Upper lobe of right lung (tissue), 1 donor: Measurements from ENCODE around the gene RIPK3. TPM values are rescaled to one million over a fixed set of nuclear protein-coding genes. Genes with fewer than 3 reads are reported as not detected.

Source experiments
- ATAC-seq: fragments of 200-7000 bp; cut with Tn5 transposase; one replicate; pipeline ENCODE4 v1.9.1; 2020; ENCODE audit warnings: mild to moderate bottlenecking, moderate library complexity
- DNase-seq: peaks from one replicate; pipeline ENCODE4 v3.0.0-alpha.2; 2020
- H3K27ac ChIP-seq: fragments of 200-600 bp; one replicate; pipeline ENCODE4 v1.8.0; 2022
- H3K27me3 ChIP-seq: fragments of 200-600 bp; one replicate; pipeline ENCODE4 v1.8.0; 2022; ENCODE audit warnings: mild to moderate bottlenecking
- H3K36me3 ChIP-seq: fragments of 200-600 bp; one replicate; pipeline ENCODE4 v1.8.0; 2022
- H3K4me1 ChIP-seq: fragments of 200-600 bp; one replicate; pipeline ENCODE4 v1.8.0; 2022
- H3K4me3 ChIP-seq: fragments of 200-600 bp; one replicate; pipeline ENCODE4 v1.8.0; 2022; ENCODE audit warnings: mild to moderate bottlenecking
- H3K9me3 ChIP-seq: fragments of 200-600 bp; one replicate; pipeline ENCODE4 v1.8.0; 2022
- CTCF ChIP-seq: fragments of 200-600 bp; IDR thresholded peaks from one replicate; pipeline ENCODE4 v1.8.0; 2022; ENCODE audit warnings: antibody characterized with exemption
- intact Hi-C: fragments of 100-400 bp; cut with DNase I; formaldehyde crosslinking; loops from one replicate; pipeline ENCODE4 v1.11.0; 2022
- total RNA-seq: library from RNA; stranded (reverse); fragmentation: NEBNext Ultra II Directional; extraction: Animal tissue kit (Norgen Biotek cat#: 25700); gene quantifications from one replicate; pipeline ENCODE4 v1.2.1, GENCODE V29; 2021
- donor health status: DM: no; HTN: yes; CAD: no; lungs with severe emphysema.

The RIPK3 gene
- total RNA-seq, 1 donor from 2014 or later, result 23.4 TPM

DNA sequence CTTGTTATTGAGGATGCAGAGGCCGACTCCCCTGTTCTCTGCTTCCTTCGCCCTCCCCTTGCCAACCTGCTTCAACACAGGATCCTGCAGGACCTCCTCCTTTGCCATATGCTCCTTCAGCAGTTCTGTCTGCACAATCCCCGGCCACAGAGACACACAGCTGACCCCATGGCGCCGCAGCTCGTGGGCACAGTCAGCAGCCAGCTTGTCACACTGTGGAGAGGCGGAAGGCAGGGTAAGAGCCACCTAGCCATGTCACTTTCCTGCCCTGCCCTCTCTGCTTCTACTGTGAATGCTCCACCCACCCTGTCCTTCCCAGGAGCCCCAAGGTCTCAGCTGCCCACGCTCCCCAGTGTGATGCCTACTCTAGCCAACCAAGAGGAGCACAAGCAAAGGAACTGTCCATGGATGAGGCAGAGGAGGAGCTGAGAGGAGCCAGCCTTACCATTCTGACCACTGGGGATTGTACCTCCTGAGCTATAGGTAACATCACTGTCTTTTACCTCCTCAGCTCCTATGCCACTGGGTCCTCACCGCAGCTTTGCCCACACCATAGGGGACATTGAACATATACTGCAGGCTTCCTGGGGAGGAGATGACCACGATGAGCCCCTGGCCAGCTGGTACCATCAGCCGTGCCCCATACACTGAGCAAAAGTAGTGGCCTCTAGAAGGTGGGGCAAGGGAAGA lies 47.5 kb downstream of the RIPK3 start:
- Histone ChIP-seq H3K4me1 (peaks cover 9% of the 10 kb centered on the region), H3K36me3 (peaks cover 66% of the 10 kb centered on the region), H3K27ac (no peak overlapping the region), H3K9me3 (no peaks in the 10 kb centered on the region), H3K4me3 (no peak overlapping the region), H3K27me3 (no peaks in the 10 kb centered on the region)
- no peak for TF ChIP-seq CTCF
- no peak for ATAC-seq
- DNase-seq, result no peak
- intact Hi-C loops, result no loop called here

- DNase-seq (no peak), ATAC-seq (no peak)
- no peaks in the 10 kb centered on the region for H3K9me3 ChIP-seq
- no peaks in the 10 kb centered on the region for H3K27me3 ChIP-seq
- no peak overlapping the region for H3K4me3 ChIP-seq
- TF ChIP-seq CTCF, result no peak
- H3K4me1 ChIP-seq, result peaks cover 2% of the 10 kb centered on the region
- intact Hi-C loops, result no loop called here
- H3K27ac ChIP-seq, result no peak overlapping the region
- H3K36me3 ChIP-seq, result peaks cover 66% of the 10 kb centered on the region
These were observed 48.2 kb downstream of the RIPK3 start for GRCh38 chr14:24291446-24292117.

DNA sequence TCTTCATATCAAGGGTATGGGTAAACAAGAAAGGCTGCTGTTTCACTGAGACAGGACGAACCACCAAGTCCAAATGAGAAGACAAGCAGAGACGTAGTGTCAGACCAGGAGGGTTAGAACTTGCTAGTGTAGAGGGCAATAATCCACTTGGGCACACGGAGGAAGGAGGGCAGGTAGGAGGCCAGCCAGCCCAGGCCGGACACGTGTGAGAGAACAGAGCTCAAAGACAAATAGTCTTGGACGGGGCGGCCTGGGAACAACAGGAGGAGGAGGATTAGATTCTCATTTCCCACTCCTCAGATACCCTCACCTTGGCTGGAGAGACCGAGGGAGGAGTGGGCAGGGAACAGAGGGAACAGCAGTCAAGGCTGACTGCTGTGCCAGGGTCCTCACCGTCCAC lies 49.0 kb downstream of the RIPK3 start:
- Histone ChIP-seq H3K9me3 (no peaks in the 10 kb centered on the region), H3K4me3 (no peak overlapping the region), H3K4me1 (no peaks in the 10 kb centered on the region), H3K27ac (no peak overlapping the region), H3K27me3 (no peaks in the 10 kb centered on the region), H3K36me3 (peaks cover 60% of the 10 kb centered on the region)
- intact Hi-C loops, result no loop called here
- ATAC-seq, result no peak
- DNase-seq, result no peak
- TF ChIP-seq CTCF, result no peak

DNA sequence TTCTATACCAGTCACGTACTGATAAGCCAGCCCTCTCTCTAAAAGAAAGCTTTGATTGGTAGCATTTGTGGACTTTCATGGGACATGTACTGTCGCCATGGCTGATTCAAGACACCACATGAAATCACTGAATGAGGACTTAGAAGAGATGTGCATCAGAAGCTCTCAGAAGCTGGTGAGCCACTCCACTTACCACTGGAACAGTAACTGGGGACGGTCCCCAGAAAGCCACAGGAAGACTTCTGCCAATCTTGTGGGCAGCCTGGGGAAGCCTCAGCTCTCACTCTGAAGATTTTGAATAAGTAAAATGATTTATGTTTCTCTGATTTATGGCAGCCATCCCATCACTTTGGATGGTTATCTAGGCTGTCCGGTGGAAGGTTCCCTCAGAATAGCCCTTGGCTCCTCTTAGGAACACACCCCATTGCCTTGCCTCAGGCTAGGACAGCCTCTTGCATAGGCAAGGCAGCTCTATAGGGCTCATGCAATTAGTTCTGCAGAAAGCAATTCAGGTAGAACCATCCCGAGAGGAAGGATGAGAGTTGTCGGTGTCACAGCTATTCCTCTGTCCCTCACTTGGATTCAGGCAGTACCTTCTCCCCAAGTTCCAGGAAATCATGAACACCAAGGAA lies 50.0 kb downstream of the RIPK3 start:
- Histone ChIP-seq H3K27ac (no peak overlapping the region), H3K27me3 (no peaks in the 10 kb centered on the region), H3K9me3 (no peaks in the 10 kb centered on the region), H3K36me3 (peaks cover 50% of the 10 kb centered on the region), H3K4me3 (no peak overlapping the region), H3K4me1 (no peaks in the 10 kb centered on the region)
- DNase-seq (no peak), ATAC-seq (no peak)
- intact Hi-C loops, result no loop called here
- TF ChIP-seq CTCF, result no peak

GRCh38 chr14:24286996-24287395 lies 52.8 kb downstream of the RIPK3 start:
- Histone ChIP-seq H3K36me3 (peaks cover 29% of the 10 kb centered on the region), H3K4me1 (no peaks in the 10 kb centered on the region), H3K27me3 (no peaks in the 10 kb centered on the region), H3K27ac (no peak overlapping the region), H3K9me3 (no peaks in the 10 kb centered on the region), H3K4me3 (no peak overlapping the region)
- intact Hi-C loops, result no loop called here
- TF ChIP-seq CTCF, result no peak
- DNase-seq (no peak), ATAC-seq (no peak)

Other genes starting within 250 kb of the RIPK3 start
- 39.9 TPM for gene PCK2, start 245.7 kb downstream of the RIPK3 start, total RNA-seq
- gene DCAF11, start 225.2 kb downstream of the RIPK3 start, total RNA-seq, result 57.8 TPM
- gene NRL, start 225.0 kb downstream of the RIPK3 start, total RNA-seq, result 2.8 TPM
- 1.1 TPM for gene FITM1, start 209.3 kb downstream of the RIPK3 start, total RNA-seq
- 171 TPM for gene PSME1, start 203.8 kb downstream of the RIPK3 start, total RNA-seq
- gene EMC9, start 198.4 kb downstream of the RIPK3 start, total RNA-seq, result 10.5 TPM
- gene PSME2, start 193.4 kb downstream of the RIPK3 start, total RNA-seq, result 138 TPM
- 52.3 TPM for gene RNF31, start 192.5 kb downstream of the RIPK3 start, total RNA-seq
- 123 TPM for gene IRF9, start 178.7 kb downstream of the RIPK3 start, total RNA-seq
- gene REC8, start 167.9 kb downstream of the RIPK3 start, total RNA-seq, result 18.5 TPM
- gene IPO4, start 151.2 kb downstream of the RIPK3 start, total RNA-seq, result 25.1 TPM
- 52.0 TPM for gene TM9SF1, start 144.6 kb downstream of the RIPK3 start, total RNA-seq
- gene TSSK4, start 134.3 kb downstream of the RIPK3 start, total RNA-seq, result not detected
- gene CHMP4A, start 126.5 kb downstream of the RIPK3 start, total RNA-seq, result 48.0 TPM
- gene MDP1, start 123.9 kb downstream of the RIPK3 start, total RNA-seq, result 17.8 TPM
- 142 TPM for gene NEDD8, start 107.6 kb downstream of the RIPK3 start, total RNA-seq
- gene GMPR2, start 107.1 kb downstream of the RIPK3 start, total RNA-seq, result 73.2 TPM
- gene TINF2, start 97.4 kb downstream of the RIPK3 start, total RNA-seq, result 92.3 TPM
- 12.3 TPM for gene TGM1, start 76.8 kb downstream of the RIPK3 start, total RNA-seq
- gene RABGGTA, start 68.4 kb downstream of the RIPK3 start, total RNA-seq, result 50.3 TPM
- 28.0 TPM for gene DHRS1, start 40.2 kb downstream of the RIPK3 start, total RNA-seq
- 21.4 TPM for gene NOP9, start 40.1 kb downstream of the RIPK3 start, total RNA-seq
- gene CIDEB, start 32.0 kb downstream of the RIPK3 start, total RNA-seq, result 18.8 TPM
- gene LTB4R2, start 29.9 kb downstream of the RIPK3 start, total RNA-seq, result 6.4 TPM
- gene LTB4R, start 28.5 kb downstream of the RIPK3 start, total RNA-seq, result 9.8 TPM
- gene ADCY4, start 4.9 kb downstream of the RIPK3 start, total RNA-seq, result 54.5 TPM
- 42.5 TPM for gene NFATC4, start 28.2 kb upstream of the RIPK3 start, total RNA-seq
- 16.6 TPM for gene NYNRIN, start 59.0 kb upstream of the RIPK3 start, total RNA-seq
- gene CBLN3, start 89.7 kb upstream of the RIPK3 start, total RNA-seq, result 2.9 TPM
- 56.2 TPM for gene KHNYN, start 90.0 kb upstream of the RIPK3 start, total RNA-seq
- 61.6 TPM for gene SDR39U1, start 102.8 kb upstream of the RIPK3 start, total RNA-seq
- 1.4 TPM for gene CMA1, start 168.3 kb upstream of the RIPK3 start, total RNA-seq
- gene CTSG, start 236.3 kb upstream of the RIPK3 start, total RNA-seq, result 9.7 TPM